HUDEP-2 (cell line): ENCODE data around the gene CTBP2.
A peak's percentile ranks its signal among the peaks of the same experiment; 100 is the strongest.

Experiments used
- DNase-seq, 76 experiments: peaks; one replicate each; lab custom pipeline; 2025; ENCODE audit not compliant: unreplicated experiment in 76 of 76; lab: John Stamatoyannopoulos, UW

CTBP2 gene

DNA sequence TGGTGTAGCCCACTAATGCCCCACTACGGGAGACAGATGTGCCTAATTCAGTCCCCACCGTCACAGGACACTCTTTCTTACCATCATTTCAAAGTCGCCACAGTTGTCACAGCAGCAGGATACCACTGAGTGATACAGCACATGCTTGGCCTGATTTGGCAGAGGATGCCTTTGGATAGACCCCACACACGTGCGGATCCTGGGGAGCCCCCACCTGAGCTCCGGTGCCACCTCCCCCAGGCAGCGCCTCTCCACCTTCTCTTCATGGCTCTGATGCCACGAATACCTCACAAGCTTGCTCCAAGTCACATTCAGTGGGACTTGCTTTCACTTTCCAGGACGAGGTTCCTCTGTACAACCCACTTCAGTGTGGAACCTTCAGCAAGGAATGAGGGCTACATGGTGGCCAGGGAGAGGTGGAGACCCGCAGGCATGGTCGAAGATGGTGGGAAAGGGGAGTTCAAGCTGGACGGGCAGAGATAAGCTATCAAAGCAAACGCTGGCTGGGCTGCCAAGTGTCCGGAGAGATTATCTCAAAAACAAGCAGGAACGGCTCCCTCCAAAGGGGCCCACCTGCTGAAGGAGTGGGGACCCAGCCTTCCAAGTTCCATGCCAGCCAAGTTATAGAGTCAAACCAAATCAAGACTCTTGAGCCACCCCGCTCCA is 111.0 kb downstream of the CTBP2 start:
- DNase-seq = peak in 74 of 76 experiments; percentile 5 to 83 (median 53)

DNA sequence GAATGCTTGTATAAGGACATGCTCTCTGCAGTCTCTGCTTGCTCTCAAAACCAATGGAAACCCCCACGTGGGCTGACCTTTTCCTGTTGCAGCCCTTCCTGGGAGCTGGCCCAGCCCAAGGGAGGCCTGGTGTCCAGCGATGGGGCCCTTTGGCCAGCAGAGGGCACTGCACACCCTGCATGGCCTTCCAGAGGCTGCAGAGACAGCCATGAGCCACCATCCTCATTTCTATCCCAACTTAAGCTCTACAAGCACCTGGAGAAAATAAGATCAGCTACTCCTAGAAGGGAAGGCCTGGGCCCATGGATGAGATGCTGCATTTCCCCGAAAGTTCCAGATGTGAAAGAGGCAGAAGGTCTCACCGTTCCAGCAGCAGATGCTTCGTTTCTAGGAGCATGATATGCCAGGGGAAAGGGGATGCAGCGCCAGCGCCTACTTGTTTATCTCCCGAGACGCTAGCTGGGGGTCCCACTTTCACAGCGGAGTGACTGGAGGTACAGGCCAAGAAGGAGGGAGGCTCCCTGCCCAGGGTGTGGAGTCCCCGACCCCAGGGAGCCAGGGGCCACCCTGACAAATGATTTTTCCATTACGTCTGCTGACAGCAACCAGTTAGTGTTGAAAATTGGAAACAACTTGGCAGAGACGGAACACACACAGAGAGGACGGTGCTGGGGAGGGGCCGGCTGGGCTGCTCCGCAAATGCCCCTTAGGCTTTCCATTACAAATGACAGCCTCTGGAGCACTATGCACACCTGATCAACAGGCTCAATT is 112.1 kb downstream of the CTBP2 start:
- DNase-seq = peak in 72 of 76 experiments; percentile 22 to 87 (median 68)

DNA sequence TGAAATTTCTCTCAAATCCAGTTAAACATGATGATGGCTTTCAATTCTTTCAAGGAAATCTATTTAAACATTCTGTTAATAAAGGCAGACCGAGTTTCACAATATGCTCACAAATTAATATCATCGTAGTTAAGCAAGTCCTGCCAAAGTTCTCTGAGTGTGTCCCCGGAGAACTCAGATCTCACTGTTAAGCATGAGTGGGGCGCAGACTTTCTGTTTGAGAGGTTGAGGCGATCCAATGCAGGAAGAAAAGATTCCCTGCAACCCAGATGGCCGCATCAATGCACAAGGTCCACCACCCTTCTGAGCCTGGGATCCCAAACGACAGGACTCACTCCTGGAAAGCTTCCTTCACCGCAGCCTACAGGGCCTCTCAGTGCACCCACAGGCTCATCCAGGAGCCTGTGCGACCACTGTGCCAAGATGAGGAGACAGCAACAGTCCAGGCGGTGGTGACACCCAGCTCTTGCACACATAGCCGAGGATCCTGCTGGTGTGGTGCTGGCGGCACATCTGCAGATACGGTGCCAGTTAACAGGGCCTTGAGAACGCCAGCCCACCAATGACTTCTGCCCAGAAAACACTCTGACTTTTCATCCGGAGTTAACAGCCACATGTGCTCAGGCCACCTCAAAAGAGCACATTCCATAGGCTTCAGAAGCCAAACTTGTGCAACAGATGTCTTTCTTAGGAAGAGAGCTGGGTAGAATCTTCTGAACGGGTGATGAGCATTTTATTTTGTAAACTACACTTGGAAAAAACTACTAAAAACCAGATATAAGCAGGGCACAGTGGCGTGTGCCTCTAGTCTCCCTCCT is 116.3 kb downstream of the CTBP2 start:
- DNase-seq = no peak

DNA sequence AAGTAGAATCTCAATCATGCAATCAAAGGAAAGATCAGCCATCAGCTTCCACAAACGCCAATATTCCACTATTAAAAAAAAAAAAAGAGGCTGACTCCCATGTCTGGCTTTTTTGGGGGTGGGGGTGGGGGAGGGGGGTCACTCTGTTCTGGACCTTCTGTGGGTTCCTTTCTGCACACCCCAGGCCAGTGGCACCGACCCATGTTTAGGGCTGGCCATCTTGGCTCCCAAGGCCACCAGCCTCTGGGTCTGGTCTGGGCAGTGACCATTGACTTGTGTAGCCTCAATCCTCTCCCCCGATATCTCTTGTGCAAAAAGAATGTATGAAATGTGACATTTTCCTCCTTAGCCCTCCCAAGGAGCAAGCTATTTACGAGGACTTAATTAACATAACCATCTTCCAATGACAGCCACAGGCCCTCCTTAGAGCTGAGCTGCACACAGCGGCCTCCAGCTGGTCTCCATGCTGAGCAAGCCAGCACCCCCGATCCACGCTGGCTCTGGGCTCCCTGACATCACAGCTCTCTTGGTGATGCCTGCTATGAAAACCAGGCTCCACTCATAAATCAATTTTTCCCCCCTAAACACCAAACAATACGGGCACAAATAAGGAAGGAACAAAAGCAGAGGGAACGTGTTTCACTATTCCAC is 118.4 kb downstream of the CTBP2 start:
- no peak for DNase-seq

DNA sequence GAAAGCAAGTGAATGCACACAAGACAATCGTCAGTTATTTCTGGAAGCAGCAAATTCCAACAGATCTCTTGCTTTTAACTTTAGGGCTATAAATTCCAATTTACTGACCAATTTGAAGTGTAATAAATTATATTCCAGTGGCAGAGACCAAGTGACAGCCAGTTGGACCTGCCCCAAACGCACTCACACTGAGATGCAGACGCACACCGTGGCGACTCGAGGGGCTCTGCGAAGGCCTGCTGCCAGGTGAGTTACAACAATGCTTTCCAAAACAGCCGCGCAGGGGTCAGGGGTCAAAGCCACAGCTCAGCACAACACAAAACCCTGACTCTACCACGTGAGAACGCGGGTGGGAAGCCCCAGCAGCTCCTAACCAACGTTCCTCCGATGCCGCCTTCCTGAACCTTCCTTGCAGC is 121.0 kb downstream of the CTBP2 start:
- no peak for DNase-seq

DNA sequence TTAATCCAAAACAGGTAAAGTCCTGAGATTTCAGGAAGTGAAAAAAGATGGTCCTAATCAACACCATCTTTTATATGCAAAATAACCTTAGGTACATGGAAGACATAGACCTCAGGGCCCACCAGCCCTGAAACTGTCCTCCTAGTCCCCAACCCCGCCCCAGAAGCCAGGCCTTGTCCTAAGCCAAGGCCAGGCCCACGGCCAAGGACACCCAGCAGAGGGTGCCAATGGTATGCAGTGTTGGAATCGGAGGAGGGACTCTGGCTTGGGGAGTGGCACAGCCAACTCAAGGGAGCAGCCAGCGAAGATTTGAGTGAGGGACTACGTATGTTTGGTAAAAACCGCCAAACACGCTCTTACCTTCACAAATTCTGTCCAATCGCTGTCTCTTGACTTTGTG is 121.7 kb downstream of the CTBP2 start:
- DNase-seq = peak in 20 of 76 experiments; percentile 3 to 40 (median 10)

DNA sequence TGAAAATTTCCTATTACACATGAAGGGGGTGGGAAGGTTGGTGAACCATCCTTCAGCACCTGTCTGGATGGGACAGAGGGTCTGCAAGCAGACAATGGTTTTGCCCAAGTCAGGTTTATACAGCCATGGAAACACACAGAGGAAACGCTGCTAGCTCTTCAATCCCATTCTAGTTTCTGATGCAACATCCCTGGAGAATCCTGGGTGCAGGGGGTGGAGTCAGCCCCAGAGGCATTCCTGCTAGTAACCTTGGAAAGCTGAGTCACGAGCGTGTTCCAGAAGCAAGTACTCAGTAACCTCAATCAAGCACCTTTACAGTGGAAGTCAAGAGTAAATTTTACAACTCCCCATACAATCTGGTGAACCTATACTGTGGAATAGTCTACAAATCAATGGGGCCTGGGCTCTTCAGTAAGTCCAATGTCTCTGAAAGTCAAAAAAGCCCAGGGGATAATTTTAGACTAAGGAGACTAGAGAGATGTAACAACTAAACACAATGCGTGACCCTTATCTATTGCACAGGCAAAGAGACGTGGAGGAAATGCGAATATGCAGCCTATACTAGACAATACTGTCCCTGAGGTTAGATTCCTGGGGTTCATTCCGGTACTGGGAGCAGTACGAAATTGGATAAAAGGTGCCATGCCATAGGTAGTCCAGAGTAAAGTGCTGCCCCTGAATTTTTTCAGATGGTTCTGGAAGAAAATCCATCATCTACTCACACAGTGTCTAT is 123.1 kb downstream of the CTBP2 start:
- DNase-seq = no peak

DNA sequence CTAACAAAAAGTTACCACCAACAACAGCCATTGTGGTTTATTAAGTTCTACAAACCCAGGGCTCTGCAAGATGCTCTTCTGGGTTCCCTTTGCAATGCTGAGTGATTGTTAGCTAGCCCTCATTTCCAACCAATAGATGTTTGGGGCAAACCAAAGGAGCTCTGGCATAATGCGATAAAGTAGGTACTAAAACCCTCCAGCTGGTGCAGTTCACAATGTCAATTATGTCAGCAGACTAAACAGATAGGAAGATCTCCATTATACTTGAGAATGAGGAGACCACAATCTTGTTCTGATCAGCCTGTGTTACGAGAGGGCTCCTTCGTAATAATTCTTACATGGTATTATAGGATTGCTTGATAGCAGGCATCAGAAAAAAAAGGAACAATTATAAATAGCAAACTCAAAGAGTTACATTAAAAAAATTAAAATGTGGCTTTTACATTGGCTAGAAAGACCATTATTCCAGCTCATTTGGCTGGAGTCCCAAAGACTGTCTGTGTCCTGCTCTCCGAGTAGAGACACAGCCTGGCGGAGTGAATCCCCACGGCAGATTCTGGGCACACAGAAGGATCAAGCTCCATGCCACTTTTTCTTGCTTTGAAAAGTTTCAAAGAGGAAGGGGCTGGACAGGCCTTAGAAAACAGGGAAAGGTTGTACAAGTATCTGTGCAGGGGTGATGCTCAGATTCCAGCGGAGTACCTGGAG is 124.6 kb downstream of the CTBP2 start:
- DNase-seq = no peak

DNA sequence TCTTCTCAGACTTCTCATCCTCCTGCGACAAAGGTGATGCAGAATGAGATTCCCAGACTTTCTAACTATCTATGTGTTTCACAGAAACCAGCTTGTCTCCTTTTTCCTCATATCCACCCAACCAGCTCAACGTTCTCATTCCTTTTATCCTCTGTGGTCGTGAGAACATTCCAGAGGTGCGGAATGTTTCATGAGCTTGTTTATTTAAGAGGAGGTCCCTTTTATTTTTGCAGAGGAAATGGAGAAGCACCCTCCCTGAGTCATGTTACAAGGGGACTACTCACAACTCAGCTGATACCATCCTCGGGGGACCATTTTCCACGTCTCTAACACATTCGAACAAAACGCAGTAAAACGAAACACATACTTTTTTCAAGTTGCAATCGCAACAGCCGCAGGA is 125.2 kb downstream of the CTBP2 start:
- no peak for DNase-seq

DNA sequence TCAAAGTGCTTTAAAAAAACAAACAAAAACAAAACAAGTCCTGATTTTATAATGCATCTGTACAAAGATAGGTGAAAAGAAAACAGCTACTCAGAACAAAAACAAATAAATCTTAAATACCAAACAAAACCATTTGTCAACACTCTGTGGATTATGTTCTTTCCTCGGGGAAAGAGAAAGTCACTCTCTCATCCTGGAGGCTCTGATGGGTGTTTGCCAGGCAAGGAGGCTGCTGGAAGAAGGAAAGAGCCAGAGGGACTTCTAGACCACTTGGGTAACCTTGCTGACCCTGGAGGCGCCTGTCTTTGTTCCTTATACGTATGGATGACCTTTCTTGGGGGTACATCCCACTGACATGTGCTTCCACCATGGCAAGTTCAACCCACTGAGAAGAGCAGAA is 125.7 kb downstream of the CTBP2 start:
- no peak for DNase-seq

DNA sequence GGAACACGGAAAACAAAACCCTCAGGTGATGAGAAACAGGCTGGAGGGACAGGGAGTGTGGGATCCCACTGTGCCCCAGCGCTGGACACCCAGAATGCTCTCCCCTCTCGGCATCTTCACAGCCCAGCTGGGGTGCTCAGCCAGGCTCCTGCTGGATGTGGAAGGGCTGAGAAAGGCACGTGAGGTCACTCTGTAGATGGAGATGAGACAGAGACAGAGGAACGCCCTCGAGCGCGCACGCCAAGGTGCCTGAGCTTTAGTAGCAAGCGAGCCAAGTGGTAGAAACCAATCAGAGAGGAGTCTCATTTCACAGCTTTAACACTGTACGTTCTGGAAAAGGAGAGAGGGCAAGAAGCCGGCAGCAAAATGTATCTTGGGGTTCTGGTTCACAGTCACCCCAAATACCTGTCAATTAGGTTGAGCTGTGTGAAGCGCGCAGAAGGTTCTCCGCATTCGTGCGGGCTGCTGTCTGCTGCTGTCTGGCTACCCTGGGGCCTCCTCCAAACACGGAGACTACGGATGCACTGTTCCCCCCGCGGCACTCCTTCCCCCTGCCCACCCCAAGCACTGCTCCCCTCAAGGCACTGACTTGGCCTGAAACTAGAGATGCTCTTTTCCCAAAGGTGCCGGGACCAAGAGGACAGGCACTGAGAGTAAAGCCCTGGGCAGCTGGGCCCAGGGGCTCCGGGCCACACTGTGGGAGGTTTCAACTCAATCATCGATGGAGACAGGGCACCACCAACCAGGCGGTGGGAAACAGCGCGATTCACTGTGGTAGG is 127.0 kb downstream of the CTBP2 start:
- no peak for DNase-seq

DNA sequence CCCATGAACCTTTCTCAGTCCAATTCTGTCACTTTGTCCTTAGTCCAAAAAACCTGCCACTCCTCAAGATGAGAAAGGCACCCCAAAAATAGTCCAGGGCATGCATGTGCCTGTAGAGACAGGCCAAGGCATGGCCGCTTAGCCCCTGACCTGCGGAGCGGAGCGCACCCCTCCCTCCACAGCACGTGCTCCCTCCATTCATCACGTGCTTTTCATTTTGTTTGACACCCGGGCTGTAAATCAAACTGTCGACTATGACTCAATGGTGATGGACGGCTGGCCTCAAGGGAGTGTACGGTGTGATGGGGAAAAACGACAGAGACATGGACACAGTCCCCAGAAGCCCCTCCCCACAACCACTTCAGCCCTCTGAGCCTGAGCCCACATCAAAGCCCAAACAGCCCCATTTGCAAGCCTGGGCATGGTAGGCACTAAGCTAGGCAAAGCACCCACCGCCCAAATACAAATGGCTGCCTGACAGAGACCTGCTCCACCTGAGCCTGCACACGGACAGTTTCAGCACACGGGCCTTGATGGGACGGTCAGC is 127.8 kb downstream of the CTBP2 start:
- no peak for DNase-seq

DNA sequence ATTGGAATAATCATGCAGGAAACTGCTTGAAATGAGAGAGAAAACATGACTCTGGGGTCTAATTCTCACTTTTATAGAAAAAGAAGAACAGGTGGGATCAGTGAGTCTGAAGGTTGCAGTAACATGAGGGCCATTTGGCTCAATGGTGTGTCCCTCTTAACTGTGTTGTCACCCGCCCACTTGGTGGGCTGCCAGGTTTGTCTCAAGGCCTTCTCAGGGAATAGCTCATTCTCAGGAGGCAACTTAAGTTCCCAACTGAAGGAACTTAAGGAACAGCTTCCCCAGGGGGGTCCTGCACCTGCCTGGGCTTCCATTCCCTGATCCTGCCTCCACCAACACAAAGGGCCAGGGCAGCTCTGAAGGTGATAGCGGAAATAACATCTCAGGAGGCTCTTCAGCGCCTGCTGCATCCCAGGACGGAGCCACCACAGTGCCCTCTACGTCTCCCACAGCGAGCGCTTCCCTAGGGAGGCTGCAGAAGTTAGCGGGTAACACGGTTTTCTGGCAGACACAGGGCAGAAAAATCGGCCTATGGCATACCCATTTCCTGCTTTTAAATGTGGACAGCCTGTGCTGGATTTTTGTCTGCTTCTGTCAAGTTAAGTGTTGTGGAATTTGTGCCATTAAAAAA is 129.7 kb downstream of the CTBP2 start:
- DNase-seq = peak in 3 of 76 experiments; percentile 8 to 15 (median 8)

DNA sequence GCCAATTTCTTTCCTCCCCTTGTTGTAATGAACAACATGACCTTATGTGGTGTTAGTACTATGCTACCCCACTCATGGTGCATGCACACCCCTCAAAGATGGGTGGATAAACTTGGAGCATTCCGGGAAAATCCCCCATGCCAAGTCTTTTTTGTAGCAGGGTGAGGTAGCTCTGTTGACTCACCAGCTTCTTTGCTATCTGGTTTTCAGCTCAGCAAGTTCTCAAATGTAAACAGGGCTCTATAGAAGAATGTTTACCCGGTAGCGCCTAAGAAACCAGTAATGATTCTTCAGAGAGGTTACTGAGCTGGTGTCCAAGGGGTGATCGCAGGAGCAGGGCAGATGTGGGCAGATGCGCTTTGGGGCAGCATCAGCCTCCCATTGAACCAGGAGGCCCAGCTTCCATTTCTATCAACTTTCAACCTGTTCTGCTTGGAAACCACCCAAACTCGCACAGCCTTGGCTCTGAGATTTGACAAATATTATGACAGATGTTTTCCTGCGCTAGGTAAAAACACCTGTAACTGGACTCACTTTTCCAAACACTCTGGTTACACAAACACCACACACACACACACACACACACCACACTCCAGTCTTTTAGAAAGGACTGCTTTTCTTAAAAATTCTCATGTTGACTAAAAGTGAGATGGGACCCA is 130.7 kb downstream of the CTBP2 start:
- no peak for DNase-seq

DNA sequence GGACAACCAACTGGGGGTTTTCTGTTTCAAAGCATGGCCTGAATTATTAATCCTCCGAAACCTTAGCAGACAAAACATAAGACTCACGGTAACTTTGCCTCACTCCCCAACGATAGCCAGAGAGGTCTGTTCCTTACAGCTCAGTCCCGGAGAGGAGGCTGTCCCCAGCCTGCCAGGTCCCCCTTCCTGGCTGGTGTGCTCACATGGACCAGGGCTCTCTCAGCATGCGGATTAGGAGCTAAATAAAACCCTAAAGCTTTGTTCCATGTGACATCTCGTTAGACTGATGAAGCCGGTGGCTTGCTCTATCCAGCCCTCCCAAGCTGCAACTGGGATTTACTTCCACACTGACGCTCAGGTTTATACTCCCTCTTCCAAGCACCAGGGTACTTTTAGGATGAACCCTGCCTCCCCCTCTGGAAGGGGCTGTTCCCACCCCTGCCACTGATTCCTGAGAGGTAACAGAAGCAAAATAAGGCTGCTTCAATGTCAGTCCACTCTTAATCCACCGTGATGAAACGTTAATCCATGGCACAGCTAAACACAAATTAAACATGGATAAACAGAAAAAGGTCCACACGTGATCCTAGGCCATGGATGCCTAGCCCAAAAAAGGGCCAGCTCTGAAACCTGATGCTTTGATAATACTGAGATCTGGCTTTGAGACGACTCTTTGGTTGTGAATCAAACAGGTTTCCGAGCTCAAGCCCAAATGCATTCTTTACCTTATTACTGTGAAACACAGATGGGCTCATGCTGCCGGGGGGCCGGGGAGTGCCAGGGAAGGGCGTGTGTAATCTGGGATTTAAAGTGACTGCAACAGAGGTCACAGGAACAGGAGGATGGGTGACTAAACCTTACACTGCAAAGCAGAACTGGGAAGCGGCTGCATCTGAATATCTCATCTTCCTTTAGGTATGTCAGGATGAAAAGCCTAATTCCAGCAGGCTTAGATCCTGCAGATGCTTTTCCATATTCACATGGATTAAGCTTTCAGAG is 132.2 kb downstream of the CTBP2 start:
- no peak for DNase-seq

DNA sequence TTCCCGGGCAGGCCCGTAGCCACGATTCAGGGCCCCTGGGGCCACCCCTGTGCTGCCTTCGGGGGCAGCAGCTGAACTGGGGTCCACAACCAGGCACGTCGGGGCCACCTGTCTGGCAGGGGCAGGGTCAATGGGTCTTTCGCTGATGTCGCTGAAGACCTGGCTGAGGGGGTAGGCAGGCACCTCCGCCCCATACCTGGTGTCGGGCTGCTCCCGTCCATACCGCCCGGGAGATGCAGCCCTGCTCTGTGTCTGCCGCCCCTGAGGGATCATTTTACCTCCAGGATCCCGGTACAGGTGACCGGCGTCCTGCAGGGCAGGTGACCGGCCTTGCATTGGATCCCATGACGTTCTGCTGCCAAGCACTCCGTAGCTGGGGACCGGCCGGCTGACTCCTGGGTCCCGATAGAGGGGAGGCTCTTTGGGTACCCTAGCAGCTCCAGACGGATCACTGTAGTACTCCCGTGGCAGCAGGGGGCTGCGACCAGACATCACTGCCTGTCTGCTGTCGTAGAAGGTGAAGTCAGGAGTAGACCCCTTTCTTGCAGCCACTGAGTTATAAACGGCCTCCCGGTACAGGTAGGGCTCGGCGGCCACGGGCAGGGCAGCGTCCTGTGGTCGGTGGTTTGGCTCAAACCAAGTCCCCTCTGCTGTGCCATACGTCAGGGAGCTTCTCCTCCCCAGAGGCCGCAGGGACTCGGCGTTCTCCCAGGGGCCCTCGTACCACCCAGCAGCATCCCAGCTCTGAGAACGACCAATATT is 133.2 kb downstream of the CTBP2 start:
- no peak for DNase-seq
